H1 (cell line): ENCODE measurements around the gene DLL4. TPM values are rescaled to one million over a fixed set of nuclear protein-coding genes. Genes with fewer than 3 reads are reported as not detected.
A peak's percentile ranks its signal among the peaks of the same experiment; 100 is the strongest.

ENCODE experiments used
- CTCF ChIA-PET: fragments of 300-600 bp; sonication (Branson Sonifier 250); formaldehyde crosslinking; loops from one replicate; lab custom pipeline; 2021; ENCODE audit not compliant: partially characterized antibody; lab: Charles Lee
- POLR2A ChIA-PET: fragments of 300-600 bp; sonication (Branson Sonifier 250); formaldehyde crosslinking; loops from one replicate; lab custom pipeline; 2021; ENCODE audit warnings: inconsistent platforms; ENCODE audit not compliant: partially characterized antibody; lab: Charles Lee
- DNase-seq, 2 experiments: peaks; one replicate each; pipeline versions ENCODE4 v3.0.0 to v3.0.0-alpha.2; 2010 to 2022; ENCODE audit warnings: low spot score in 2 of 2, low read depth in 1 of 2, mixed read lengths in 1 of 2
- FAIRE-seq: peaks from 2 replicates; lab custom pipeline; 2011; peaks lifted over from hg19 to GRCh38; lab: Jason Lieb, UNC
- H2AFZ ChIP-seq: 2 replicates; pipeline ENCODE4 v1.8.1; 2012; ENCODE audit warnings: low read length, inconsistent platforms
- H2AK5ac ChIP-seq: 2 replicates; pipeline ENCODE4 v1.6.1; 2013; ENCODE audit warnings: low read depth, low read length
- H2BK120ac ChIP-seq: replicated peaks from 2 replicates; pipeline ENCODE3; 2013; ENCODE audit warnings: low read depth, low read length, inconsistent platforms
- H2BK12ac ChIP-seq: 2 replicates; pipeline ENCODE4 v1.6.1; 2013; ENCODE audit warnings: low read depth, low read length
- H2BK15ac ChIP-seq: 2 replicates; pipeline ENCODE4 v1.6.1; 2013; ENCODE audit warnings: low read length
- H2BK20ac ChIP-seq: 2 replicates; pipeline ENCODE4 v1.6.1; 2013; ENCODE audit warnings: low read length
- H2BK5ac ChIP-seq: 2 replicates; pipeline ENCODE4 v1.6.1; 2013; ENCODE audit warnings: low read depth, low read length
- H3K14ac ChIP-seq: 2 replicates; pipeline ENCODE4 v1.6.1; 2013; ENCODE audit warnings: inconsistent platforms; ENCODE audit not compliant: insufficient read length
- H3K18ac ChIP-seq: 2 replicates; pipeline ENCODE4 v1.6.1; 2013; ENCODE audit warnings: low read length; ENCODE audit errors: extremely low read depth
- H3K23ac ChIP-seq: 2 replicates; pipeline ENCODE4 v1.6.1; 2013; ENCODE audit warnings: inconsistent platforms; ENCODE audit not compliant: insufficient read length
- H3K23me2 ChIP-seq: 2 replicates; pipeline ENCODE4 v1.6.1; 2013; ENCODE audit warnings: low read depth, low read length
- H3K27ac ChIP-seq: 2 replicates; pipeline ENCODE4 v1.6.1; 2011; ENCODE audit warnings: low read depth, low read length, inconsistent platforms
- H3K27me3 ChIP-seq, 4 experiments: replicated peaks in 1 of 4; 1 replicate in 1 of 4; 2 replicates in 3 of 4; pipeline versions ENCODE4 v1.6.1 to v1.8.1; 2011 to 2013; ENCODE audit warnings: low read length in 3 of 4, mild to moderate bottlenecking in 3 of 4, inconsistent platforms in 2 of 4, mixed read lengths in 2 of 4, moderate library complexity in 1 of 4; ENCODE audit not compliant: control insufficient read depth in 3 of 4, insufficient read depth in 3 of 4; ENCODE audit errors: extremely low read depth in 1 of 4
- H3K36me3 ChIP-seq, 4 experiments: 2 replicates each; pipeline versions ENCODE4 v1.6.1 to v1.8.1; 2011 to 2013; ENCODE audit warnings: mild to moderate bottlenecking in 4 of 4, low read length in 3 of 4, moderate library complexity in 2 of 4, control low read depth in 1 of 4, inconsistent platforms in 1 of 4; ENCODE audit not compliant: insufficient read depth in 4 of 4, control insufficient read depth in 2 of 4
- H3K4ac ChIP-seq: replicated peaks from 2 replicates; pipeline ENCODE3; 2013; ENCODE audit warnings: low read length, low read depth, mixed read lengths, inconsistent platforms; ENCODE audit not compliant: insufficient read length
- H3K4me1 ChIP-seq, 4 experiments: replicated peaks in 1 of 4; 1 replicate in 1 of 4; 2 replicates in 3 of 4; pipeline versions ENCODE4 v1.6.1 to v1.8.1; 2011 to 2013; ENCODE audit warnings: low read length in 3 of 4, inconsistent platforms in 2 of 4, mixed read lengths in 1 of 4; ENCODE audit not compliant: insufficient read depth in 4 of 4, control insufficient read depth in 3 of 4
- H3K4me2 ChIP-seq, 2 experiments: 2 replicates each; pipeline versions ENCODE4 v1.6.1 to v1.8.1; 2011 to 2013; ENCODE audit warnings: low read depth in 2 of 2, low read length in 2 of 2, control low read depth in 1 of 2, inconsistent platforms in 1 of 2, mild to moderate bottlenecking in 1 of 2; ENCODE audit not compliant: insufficient read depth in 1 of 2
- H3K4me3 ChIP-seq, 4 experiments: fragments of 200-600, 300-600 bp in 1 of 4; sonication (generic), shearing (Covaris generic), sonication (Bioruptor Twin) in 1 of 4; 2 replicates each; pipeline versions ENCODE4 v1.5.1 to v1.8.1; 2011 to 2016; ENCODE audit warnings: low read length in 4 of 4, low read depth in 3 of 4, control low read depth in 2 of 4, inconsistent platforms in 2 of 4, mild to moderate bottlenecking in 2 of 4, mixed read lengths in 1 of 4, moderate library complexity in 1 of 4; ENCODE audit not compliant: insufficient read depth in 2 of 4; ENCODE audit errors: extremely low read depth in 1 of 4
- H3K56ac ChIP-seq: replicated peaks from 2 replicates; pipeline ENCODE3; 2013; ENCODE audit warnings: low read depth, mild to moderate bottlenecking, mixed read lengths, low read length, inconsistent platforms; ENCODE audit not compliant: insufficient read length
- H3K79me1 ChIP-seq: 2 replicates; pipeline ENCODE4 v1.6.1; 2013; ENCODE audit warnings: low read depth, low read length, control low read depth
- H3K79me2 ChIP-seq, 2 experiments: 2 replicates each; pipeline versions ENCODE4 v1.6.1 to v1.8.1; 2012 to 2013; ENCODE audit warnings: low read length in 2 of 2, mild to moderate bottlenecking in 2 of 2, inconsistent platforms in 1 of 2; ENCODE audit not compliant: insufficient read depth in 2 of 2, control insufficient read depth in 1 of 2
- H3K9ac ChIP-seq, 4 experiments: replicated peaks in 1 of 4; 1 replicate in 1 of 4; 2 replicates in 3 of 4; pipeline versions ENCODE4 v1.6.1 to v1.8.1; 2011 to 2013; ENCODE audit warnings: low read depth in 3 of 4, low read length in 3 of 4, control low read depth in 2 of 4, mild to moderate bottlenecking in 2 of 4, moderate library complexity in 2 of 4, inconsistent platforms in 1 of 4; ENCODE audit errors: extremely low read depth in 1 of 4
- H3K9me3 ChIP-seq, 2 experiments: 2 replicates each; pipeline versions ENCODE4 v1.6.1 to v1.8.1; 2012 to 2013; ENCODE audit warnings: mild to moderate bottlenecking in 2 of 2, moderate library complexity in 2 of 2, control low read depth in 1 of 2, inconsistent platforms in 1 of 2, low read depth in 1 of 2, low read length in 1 of 2, mixed read lengths in 1 of 2; ENCODE audit not compliant: insufficient read depth in 2 of 2
- H4K20me1 ChIP-seq, 2 experiments: replicated peaks in 1 of 2; 2 replicates each; pipeline versions ENCODE3 to v1.8.1; 2011 to 2013; ENCODE audit warnings: inconsistent platforms in 2 of 2, low read length in 2 of 2, mild to moderate bottlenecking in 1 of 2; ENCODE audit not compliant: insufficient read depth in 2 of 2, control insufficient read depth in 1 of 2
- H4K5ac ChIP-seq: 2 replicates; pipeline ENCODE4 v1.6.1; 2013; ENCODE audit warnings: low read length, low read depth, mixed read lengths, inconsistent platforms; ENCODE audit not compliant: insufficient read length
- H4K8ac ChIP-seq: 2 replicates; pipeline ENCODE4 v1.8.0; 2013; ENCODE audit warnings: mild to moderate bottlenecking, moderate library complexity, low read length, inconsistent platforms; ENCODE audit not compliant: insufficient read depth; ENCODE audit errors: extremely low read depth
- H4K91ac ChIP-seq: replicated peaks from 2 replicates; pipeline ENCODE3; 2013; ENCODE audit warnings: low read length, mixed read lengths, inconsistent platforms; ENCODE audit not compliant: insufficient read length
- CHD2 ChIP-seq: IDR thresholded peaks from 2 replicates; pipeline ENCODE4 v1.6.1; 2012; ENCODE audit warnings: low read length, improper control_type of control experiment
- WGBS, 2 experiments: shearing (Covaris generic) in 1 of 2; methylation state at CpG; one replicate each; pipeline versions ENCODE4 v1.1.6 to v1.1.7; 2013 to 2015; ENCODE audit warnings: low lambda C conversion rate in 2 of 2, mixed read lengths in 2 of 2, inconsistent platforms in 1 of 2, low coverage in 1 of 2, missing lambda C conversion rate in 1 of 2; ENCODE audit not compliant: insufficient replicate concordance in 2 of 2, insufficient coverage in 1 of 2, insufficient read length in 1 of 2; ENCODE audit errors: extremely low coverage in 1 of 2, missing lambda C conversion rate in 1 of 2; 5-methylcytosine and 5-hydroxymethylcytosine counted together
- polyA plus RNA-seq, 7 experiments: library from polyadenylated mRNA; depleted of rRNA in 3 of 7; stranded (reverse) in 5 of 7; unstranded in 2 of 7; fragments of >200 nt in 5 of 7; fragments of 200-250 nt in 2 of 7; gene quantifications; 1 replicate in 5 of 7; 2 replicates in 1 of 7; 4 replicates in 1 of 7; pipeline versions ENCODE4 v1.2.1 to v1.2.3, GENCODE V29; 2011 to 2013; ENCODE audit warnings: missing spikeins in 2 of 7, mixed read lengths in 2 of 7
- total RNA-seq: library from RNA; stranded (reverse); fragmentation: NEBNext Ultra II Directional; extraction: Animal tissue kit (Norgen Biotek cat#: 25700); gene quantifications from 2 replicates; pipeline ENCODE4 v1.2.1, GENCODE V29; 2021

Gene DLL4
- total and polyA plus RNA-seq, 2 of the 8 experiments (the other 6 are each of a cell fraction or from before 2014, with no cell fraction given), result 0.23 to 0.60 TPM

- Histone ChIP-seq H2BK20ac (no peak overlapping the region), H3K4ac (no peak overlapping the region), H3K79me1 (no peaks in the 10 kb centered on the region), H2BK15ac (no peak overlapping the region; the same call in 1 of the 2 replicates), H3K27ac (no peak overlapping the region), H3K18ac (no peak overlapping the region; the same call in 1 of the 2 replicates), H2AFZ (no peak overlapping the region), H2BK5ac (no peak overlapping the region), H3K14ac (no peak overlapping the region), H3K27me3 (no peaks in the 10 kb centered on the region; a peak in 1 of 7 replicates), H3K36me3 (peaks cover 6 to 19% (median 10%) of the 10 kb centered on the region in 4 experiments; a peak in 5 of 8 replicates), H2BK12ac (no peak overlapping the region), H2BK120ac (no peak overlapping the region), H3K4me2 (peak overlapping the region; percentile 45 to 92), H4K20me1 (peaks cover 15 to 16% of the 10 kb centered on the region in 2 experiments), H3K23ac (no peak overlapping the region), H3K4me1 (peaks cover 0 to 13% (median 10%) of the 10 kb centered on the region in 4 experiments; a peak in 6 of 7 replicates), H2AK5ac (no peak overlapping the region), H3K9ac (no peak overlapping the region), H3K9me3 (no peaks in the 10 kb centered on the region), H3K4me3 (peak overlapping the region; percentile 18 to 62 (median 36); a peak in 7 of 8 replicates), H4K5ac (no peak overlapping the region), H3K79me2 (no peaks in the 10 kb centered on the region), H3K56ac (no peak overlapping the region), H3K23me2 (peaks cover 6% of the 10 kb centered on the region; the same call in 1 of the 2 replicates), H4K91ac (no peak overlapping the region), H4K8ac (no peak overlapping the region)
- POLR2A ChIA-PET, result interaction anchor here (1.5 to 11.5 kb wide), 7 partner anchors 9 to 119 kb away, joined by 4 to 209 read pairs (median 11); partner anchors contain the start of genes CHAC1, DLL4 and VPS18
- FAIRE-seq (no peak), DNase-seq (peak; percentile 65 to 98)
- CTCF ChIA-PET, result interaction anchor here (0.6 to 20.6 kb wide), 34 partner anchors 10 to 890 kb away, joined by 3 to 619 read pairs (median 6); partner anchors contain the start of genes CHAC1, DLL4 and VPS18
- 17% methylated on average over 30 of the region's 36 CpGs; no CpG with 5 or more reads in 1 of the 2 experiments for WGBS, 2 experiments
- no peak for TF ChIP-seq CHD2
These were observed 22.8 kb upstream of the DLL4 start for GRCh38 chr15:40906091-40906990.
